Right atrium auricular region (tissue), 2 donors: Measurements from ENCODE around the gene SNCA. TPM values are rescaled to one million over a fixed set of nuclear protein-coding genes. Genes with fewer than 3 reads are reported as not detected.

Experiments used
- DNase-seq: peaks from one replicate; pipeline ENCODE4 v3.0.0-alpha.2; 2019; ENCODE audit warnings: low spot score
- H3K27ac ChIP-seq, 2 donors: fragments of 200-600 bp; sonication (generic); 1 replicate in 1 of 2; 2 replicates in 1 of 2; pipeline ENCODE4 v1.5.1; 2016 to 2019
- H3K27me3 ChIP-seq, 2 donors: fragments of 200-600 bp; sonication (generic); one replicate each; pipeline versions ENCODE4 v1.5.1 to v1.6.0; 2017 to 2019
- H3K36me3 ChIP-seq: fragments of 200-600 bp; sonication (generic); one replicate; pipeline ENCODE4 v1.5.1; 2016
- H3K4me1 ChIP-seq, 2 donors: fragments of 200-600 bp; sonication (generic); one replicate each; pipeline versions ENCODE4 v1.5.1 to v1.6.0; 2017 to 2019
- H3K4me3 ChIP-seq, 2 donors: fragments of 200-600 bp; sonication (generic); 1 replicate in 1 of 2; 2 replicates in 1 of 2; pipeline ENCODE4 v1.5.1; 2017 to 2019; ENCODE audit warnings: mild to moderate bottlenecking in 1 of 2, moderate library complexity in 1 of 2
- H3K9me3 ChIP-seq, 2 donors: fragments of 200-600 bp; sonication (generic); one replicate each; pipeline ENCODE4 v1.5.1; 2019
- total RNA-seq, 2 donors: library from RNA; depleted of rRNA; stranded (reverse); fragments of >200 nt; gene quantifications; one replicate each; pipeline ENCODE4 v1.1.0, GENCODE V29; 2016
- TF ChIP-seq, protein P1 (sequence below), 2 donors: fragments of 200-600 bp; sonication (generic); IDR thresholded peaks; one replicate each; pipeline ENCODE4 v1.5.1; 2019; ENCODE audit warnings: antibody characterized with exemption in 2 of 2

The SNCA gene
- total RNA-seq, 2 donors from 2014 or later, result 8.5 to 23.3 TPM

DNA sequence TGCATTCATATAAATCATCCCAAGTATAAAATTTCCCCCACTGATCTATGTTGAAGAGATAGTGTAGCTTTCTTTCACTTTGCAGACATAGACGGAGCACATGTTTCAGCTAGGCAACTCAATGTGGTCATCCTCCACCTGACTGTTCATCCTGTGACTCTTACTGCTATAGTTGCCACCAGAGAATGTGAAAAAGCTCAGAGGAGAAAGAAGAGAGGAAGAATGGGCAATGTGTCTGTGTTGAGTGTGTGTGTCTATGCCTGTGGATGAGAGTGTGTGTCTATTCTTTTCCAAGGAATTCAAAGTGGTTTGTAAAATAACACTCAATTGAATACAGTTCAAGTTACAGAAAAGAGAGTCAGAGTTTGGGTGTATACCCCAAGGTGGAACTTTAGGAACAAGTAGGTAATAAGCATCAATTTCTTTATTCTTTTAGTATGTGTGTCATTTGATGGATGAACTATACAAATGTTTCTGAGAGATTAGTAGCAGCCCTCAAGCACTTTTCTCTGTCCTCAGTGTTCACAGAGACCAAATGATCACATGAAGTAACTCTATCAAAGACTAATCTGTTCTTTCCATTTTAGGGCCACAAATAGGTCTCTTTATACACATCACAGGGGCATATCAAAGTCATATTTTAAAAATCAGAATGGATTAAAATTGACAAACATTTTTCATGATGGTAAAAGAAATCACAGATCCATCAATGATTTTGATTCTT lies 2.3 kb downstream of the SNCA start:
- no peak for DNase-seq
- Histone ChIP-seq H3K4me3 (no peak overlapping the region), H3K27ac (no peak overlapping the region), H3K36me3 (no peaks in the 10 kb centered on the region), H3K27me3 (no peaks in the 10 kb centered on the region), H3K4me1 (peaks cover 0 to 4% of the 10 kb centered on the region in 2 donors), H3K9me3 (no peaks in the 10 kb centered on the region)
- TF ChIP-seq, protein P1, sequence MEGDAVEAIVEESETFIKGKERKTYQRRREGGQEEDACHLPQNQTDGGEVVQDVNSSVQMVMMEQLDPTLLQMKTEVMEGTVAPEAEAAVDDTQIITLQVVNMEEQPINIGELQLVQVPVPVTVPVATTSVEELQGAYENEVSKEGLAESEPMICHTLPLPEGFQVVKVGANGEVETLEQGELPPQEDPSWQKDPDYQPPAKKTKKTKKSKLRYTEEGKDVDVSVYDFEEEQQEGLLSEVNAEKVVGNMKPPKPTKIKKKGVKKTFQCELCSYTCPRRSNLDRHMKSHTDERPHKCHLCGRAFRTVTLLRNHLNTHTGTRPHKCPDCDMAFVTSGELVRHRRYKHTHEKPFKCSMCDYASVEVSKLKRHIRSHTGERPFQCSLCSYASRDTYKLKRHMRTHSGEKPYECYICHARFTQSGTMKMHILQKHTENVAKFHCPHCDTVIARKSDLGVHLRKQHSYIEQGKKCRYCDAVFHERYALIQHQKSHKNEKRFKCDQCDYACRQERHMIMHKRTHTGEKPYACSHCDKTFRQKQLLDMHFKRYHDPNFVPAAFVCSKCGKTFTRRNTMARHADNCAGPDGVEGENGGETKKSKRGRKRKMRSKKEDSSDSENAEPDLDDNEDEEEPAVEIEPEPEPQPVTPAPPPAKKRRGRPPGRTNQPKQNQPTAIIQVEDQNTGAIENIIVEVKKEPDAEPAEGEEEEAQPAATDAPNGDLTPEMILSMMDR (IDR thresholded peaks at IDR 0.05), result no peak

DNA sequence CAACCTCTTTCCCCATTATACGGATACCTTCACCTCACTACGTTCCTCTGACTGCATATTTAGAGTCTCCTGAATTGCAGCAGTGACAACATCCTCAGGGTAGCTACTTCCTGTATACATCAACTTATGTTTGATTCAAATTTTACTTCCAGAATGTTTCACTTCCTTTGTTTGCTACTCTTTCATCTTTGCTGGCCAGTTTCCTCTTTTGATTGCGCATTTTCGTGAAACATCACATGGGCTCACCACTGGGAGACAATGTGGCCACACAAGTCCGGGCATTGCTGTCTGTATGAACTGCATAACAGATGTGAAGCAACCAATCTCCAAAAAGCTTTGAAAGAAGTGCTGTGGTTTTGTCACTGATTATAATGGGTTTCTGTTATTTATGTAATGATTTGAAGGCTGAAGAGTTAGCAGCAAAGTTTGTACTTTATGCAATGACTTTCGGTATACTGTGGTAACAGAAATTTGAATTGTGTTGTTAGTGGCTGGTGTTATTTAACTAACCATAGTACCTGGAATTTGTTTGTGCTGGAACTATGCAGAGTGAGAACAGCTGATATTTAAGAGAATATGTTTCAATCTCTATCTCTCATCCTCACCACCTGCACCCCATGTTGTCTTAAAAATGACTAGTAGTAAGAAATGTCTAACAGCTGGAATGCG lies 7.4 kb downstream of the SNCA start:
- TF ChIP-seq, protein P1 (IDR thresholded peaks at IDR 0.05), result no peak
- no peaks in the 10 kb centered on the region for H3K9me3 ChIP-seq
- no peaks in the 10 kb centered on the region for H3K36me3 ChIP-seq
- DNase-seq, result no peak
- H3K27me3 ChIP-seq, result no peaks in the 10 kb centered on the region
- H3K4me1 ChIP-seq, result no peaks in the 10 kb centered on the region
- no peak overlapping the region for H3K27ac ChIP-seq
- no peak overlapping the region for H3K4me3 ChIP-seq

DNA sequence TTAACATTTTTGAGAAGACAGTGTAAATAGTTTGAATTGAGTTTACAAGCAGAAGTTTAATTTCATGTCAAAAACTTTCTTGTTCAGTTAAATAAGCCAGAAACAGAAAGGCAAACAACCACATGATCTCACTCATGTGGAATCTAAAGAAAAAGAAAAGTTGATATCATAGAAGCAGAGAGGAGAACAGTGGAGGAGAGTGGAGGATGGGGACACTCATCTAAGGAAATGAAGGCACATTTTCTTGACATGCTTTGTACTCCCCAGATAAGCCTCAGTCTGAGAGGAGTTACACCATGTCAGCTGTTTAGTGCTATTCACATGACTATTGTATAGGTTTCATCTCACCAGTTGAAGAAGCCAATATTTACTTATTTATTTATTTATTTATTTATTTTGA lies 13.5 kb downstream of the SNCA start:
- Histone ChIP-seq H3K4me1 (peaks cover 0 to 4% of the 10 kb centered on the region in 2 donors), H3K27ac (no peak overlapping the region), H3K9me3 (no peaks in the 10 kb centered on the region), H3K36me3 (no peaks in the 10 kb centered on the region), H3K27me3 (no peaks in the 10 kb centered on the region), H3K4me3 (no peak overlapping the region)
- DNase-seq, result no peak
- TF ChIP-seq, protein P1 (IDR thresholded peaks at IDR 0.05), result no peak

- peaks cover 0 to 4% of the 10 kb centered on the region in 2 donors for H3K4me1 ChIP-seq
- no peaks in the 10 kb centered on the region for H3K36me3 ChIP-seq
- H3K4me3 ChIP-seq, result no peak overlapping the region
- no peak overlapping the region for H3K27ac ChIP-seq
- H3K27me3 ChIP-seq, result no peaks in the 10 kb centered on the region
- TF ChIP-seq, protein P1 (IDR thresholded peaks at IDR 0.05), result no peak
- H3K9me3 ChIP-seq, result no peaks in the 10 kb centered on the region
- no peak for DNase-seq
Measured at GRCh38 chr4:89821612-89822011, 15.3 kb downstream of the SNCA start.

- no peaks in the 10 kb centered on the region for H3K9me3 ChIP-seq
- peaks cover 0 to 4% of the 10 kb centered on the region in 2 donors for H3K4me1 ChIP-seq
- TF ChIP-seq, protein P1 (IDR thresholded peaks at IDR 0.05), result no peak
- no peaks in the 10 kb centered on the region for H3K36me3 ChIP-seq
- no peaks in the 10 kb centered on the region for H3K27me3 ChIP-seq
- H3K4me3 ChIP-seq, result no peak overlapping the region
- DNase-seq, result no peak
- H3K27ac ChIP-seq, result no peak overlapping the region
Measured at GRCh38 chr4:89820010-89820409, 17.0 kb downstream of the SNCA start.
